ENCODE results near the gene GDF7.

GDF7 gene

DNA sequence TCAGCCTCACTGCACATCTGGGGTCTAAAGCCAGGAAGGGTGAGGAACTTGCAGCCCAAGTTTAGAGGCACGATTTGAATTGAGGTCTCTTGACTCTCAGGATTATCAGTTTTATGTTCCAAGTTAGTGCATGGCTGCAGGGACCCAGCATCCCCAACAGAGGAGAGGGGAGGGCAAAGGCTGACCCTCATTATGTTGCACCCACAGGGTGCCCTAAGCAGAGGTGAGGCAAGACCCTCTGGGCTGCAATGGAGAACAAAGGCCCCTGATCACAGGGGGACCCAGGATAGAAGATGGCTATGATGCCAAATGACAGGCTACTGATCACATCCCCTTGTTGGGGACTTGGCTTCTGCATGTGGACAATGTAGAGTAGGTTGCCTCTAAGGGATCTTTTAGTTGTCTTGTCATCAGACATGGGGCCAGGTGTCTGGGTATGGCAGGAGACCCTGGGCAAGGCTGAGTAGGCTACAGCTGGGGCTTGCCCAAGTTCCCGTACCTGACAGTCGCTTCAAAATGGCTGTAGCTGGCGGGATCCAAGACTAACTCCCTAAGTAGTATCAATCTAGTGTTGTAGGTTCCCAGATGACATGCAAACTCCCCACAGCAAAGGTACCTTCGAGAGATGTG, 4.5 kb upstream of the GDF7 start:
- DNase-seq (ENCODE audit: low spot score): no peak

DNA sequence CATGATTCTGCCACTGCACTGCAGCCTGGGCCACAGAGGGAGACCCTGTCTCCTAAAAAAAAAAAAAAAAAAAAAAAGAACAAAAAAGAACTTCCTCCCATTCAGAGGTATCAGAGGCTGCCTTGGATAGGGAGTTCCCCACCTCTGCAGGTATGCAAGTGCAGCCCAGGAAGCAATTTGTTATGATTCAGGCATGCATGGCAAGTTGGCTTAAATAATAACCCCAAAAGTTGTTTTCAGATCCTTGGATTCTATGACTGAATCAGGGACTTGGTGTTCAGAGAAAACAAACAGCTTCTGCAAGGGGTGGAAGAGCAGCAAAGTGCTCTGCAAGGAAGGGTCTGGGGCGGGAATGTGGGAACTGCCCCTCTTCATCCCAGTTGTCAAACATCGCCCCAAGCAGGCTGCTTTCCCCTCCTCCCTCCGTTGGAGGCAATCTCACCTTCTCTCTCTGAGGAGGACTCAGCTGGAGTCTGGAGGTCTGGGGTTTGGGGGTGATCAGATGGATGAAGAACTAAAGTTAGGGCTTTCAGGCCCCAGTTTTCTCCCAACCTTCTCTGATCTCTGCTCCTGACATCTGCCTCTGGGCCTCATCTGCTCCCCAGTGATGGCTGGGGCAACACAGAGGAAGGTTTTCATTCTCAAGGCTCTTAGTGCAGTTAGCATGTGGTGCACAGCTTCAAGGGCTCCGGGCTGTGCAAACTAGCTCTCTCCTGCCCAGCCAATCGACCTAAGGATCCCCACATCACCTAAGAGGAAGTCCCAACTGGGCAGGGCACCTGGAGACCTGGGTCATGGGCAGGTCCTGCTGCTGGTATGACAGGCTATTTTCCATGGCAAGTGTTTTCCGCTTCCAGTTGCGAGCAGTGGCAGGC, 3.5 kb upstream of the GDF7 start:
- DNase-seq (ENCODE audit: low spot score): peak; percentile 84

DNA sequence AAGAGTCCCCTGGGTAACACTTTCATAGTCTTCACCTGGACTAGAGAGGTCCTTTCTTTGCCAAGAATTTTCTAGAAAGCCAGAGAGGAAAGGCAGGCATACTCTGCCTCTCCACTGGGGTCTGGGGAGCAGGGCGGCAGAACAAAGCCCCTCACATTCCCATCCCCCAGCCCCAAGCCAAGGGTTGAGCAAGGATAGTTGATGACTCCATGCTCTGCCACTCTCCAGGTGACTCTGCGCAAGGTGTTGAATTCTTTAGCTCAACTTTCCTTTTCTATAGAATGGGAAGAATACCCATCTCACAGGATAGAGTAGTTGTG, 2.9 kb upstream of the GDF7 start:
- DNase-seq (ENCODE audit: low spot score): no peak

DNA sequence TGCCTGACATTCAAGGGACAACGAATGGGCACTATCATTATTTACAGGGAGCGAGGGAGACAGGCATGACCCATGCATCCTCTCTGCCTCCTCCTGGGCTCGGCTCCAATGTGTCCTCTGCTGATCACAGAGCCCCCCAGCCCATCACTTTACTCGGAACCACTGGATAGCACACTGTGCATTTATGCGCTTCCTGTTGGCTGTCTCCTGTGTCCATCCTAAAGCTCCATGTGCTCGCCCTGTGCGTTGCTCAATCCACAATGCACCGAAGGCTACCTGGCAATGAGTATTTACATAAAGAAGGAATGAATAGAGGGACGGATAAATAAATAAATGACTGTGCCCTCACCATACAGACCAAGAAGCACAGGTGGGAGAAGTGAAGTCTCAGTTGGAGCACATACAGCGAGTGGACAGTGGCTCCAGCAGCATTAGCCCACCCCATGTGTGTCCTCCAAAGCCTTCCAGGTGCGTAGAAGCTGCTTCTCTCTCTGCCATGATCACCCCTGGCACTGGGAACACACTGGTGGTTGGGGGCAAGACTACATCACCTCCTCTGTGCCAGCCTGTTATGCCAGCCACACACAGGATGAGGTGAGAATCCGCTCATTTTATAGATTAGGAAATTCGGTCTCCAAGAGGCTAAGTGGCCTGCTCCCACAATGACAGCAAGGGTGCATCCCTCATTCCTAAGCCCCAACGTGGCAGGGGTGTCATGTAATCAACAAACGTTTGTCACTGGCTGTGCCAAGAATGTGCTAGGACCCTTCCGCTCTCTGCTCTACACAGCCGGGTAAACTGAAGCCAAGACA, 2.3 kb upstream of the GDF7 start:
- no peak for DNase-seq (ENCODE audit: low spot score)

DNA sequence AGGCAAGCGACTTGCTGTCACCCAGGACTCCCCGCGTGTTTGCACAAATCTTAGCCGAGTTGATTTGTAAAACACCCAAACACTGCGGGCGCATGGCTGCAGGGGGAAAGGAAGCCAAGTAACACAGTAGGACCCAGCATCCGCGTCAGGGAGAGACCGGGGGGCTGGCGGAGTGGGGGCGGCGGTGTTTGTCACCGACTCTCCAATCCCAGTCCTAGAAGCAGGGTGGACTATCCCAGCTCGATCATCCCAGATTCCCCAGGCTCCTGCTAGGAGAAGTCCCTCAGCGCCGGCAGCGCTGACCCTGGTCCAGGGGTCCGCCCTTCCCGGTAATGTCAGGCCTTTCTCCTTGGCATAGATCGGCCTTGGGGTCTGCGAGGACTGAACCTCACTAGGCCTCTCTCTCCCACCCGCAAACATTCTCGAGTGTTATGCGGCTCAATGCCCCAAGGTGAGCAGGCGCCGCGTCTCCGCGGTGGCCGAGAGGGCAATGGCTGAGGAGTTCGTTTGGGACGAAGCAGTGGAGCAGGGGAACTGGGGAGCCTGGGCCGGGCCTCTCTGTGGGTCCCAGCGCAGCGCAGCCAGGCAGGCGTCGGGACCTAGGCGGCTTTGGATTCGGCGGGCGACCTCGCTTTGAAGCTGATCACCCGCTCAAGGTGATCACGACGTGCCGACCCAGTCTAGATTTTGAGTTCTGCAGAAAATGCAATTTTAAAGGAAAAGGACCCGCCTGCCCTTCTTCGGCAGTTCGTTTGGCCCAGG, 1.5 kb upstream of the GDF7 start:
- no peak for DNase-seq (ENCODE audit: low spot score)

DNA sequence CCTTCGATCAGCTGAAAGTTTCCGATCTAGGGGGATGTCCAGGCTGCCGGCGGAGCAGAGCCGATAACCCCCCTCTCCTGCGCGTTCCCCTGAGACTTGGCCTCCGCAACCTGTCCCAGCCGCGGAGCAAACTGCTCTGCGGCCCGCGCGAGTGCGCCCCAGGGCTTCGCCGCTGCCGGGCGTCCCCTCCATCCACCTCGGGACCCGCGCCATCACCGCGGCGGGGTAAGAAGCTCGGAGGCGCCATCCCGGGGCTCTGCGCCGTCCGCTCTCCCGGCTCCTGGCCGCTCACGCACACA, 990 bp upstream of the GDF7 start:
- DNase-seq (ENCODE audit: low spot score): no peak

DNA sequence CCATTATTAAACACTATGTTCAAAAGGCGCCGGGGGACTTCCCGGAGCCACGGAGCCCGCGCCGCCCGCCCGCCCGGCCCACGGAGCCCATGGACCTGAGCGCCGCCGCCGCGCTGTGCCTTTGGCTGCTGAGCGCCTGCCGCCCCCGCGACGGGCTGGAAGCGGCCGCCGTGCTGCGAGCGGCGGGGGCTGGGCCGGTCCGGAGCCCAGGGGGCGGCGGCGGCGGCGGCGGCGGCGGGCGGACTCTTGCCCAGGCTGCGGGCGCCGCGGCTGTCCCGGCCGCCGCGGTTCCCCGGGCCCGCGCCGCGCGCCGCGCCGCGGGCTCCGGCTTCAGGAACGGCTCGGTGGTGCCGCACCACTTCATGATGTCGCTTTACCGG, 197 bp downstream of the GDF7 start:
- no peak for DNase-seq (ENCODE audit: low spot score)

DNA sequence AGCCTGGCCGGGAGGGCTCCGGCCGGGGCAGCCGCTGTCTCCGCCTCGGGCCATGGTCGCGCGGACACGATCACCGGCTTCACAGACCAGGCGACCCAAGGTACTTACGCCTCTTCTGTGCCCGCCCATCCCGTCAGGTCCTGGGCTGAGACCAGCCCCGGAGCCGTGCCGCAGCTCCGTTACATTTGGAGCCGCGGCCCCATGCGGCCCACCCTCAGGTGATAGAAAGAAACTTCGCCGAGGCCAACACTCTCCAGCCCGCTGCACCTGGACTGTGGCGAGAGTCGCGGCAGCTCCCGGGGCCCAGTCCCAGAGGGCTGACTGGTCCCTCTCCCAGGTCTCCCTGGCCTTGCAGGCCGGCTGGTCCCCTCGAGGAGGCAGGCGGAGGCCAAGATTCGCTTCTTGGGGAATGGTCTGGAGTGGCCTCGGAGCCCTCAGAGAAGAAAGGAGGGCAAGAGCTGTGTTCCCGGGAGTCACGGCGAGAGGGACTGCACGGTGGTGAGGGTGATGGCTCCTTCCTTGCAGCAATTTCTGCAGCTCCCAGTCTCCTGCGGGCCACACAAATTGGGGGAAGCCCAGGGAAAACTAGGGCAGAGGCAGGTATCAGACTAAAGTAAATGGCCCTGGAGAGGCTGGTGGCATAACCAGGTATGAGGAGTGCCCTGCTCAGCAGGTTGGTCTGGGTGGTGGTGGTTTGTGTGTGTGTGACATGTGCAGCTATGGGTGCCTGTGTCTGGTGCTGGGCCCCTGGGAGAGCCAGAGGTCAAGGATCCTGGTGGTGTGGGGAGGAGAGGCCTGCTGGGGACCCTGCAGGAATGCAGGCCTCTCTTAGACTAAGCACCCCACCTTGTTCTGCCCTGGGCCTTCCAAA, 822 bp downstream of the GDF7 start:
- peak; percentile 20 for DNase-seq (ENCODE audit: low spot score)

DNA sequence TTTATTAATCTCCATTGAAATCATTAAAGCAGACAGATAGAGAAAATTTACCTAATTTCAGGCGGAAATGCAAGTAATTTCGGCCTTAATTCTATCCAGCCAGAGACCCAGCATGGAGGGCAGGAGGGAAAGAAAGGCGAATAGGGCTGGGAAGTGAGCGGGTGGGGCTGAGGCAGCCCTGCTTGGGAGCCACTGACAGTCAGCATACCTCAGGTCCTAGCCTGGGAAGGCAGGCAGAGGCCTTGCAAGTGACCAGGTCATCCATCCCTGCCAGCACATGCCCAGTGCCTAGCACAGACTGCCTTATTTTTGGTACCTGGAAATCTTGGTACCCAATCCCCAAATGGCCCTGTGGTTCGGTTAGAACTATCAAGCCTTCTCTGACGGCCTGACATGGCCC, 1.5 kb downstream of the GDF7 start:
- DNase-seq (ENCODE audit: low spot score): no peak

DNA sequence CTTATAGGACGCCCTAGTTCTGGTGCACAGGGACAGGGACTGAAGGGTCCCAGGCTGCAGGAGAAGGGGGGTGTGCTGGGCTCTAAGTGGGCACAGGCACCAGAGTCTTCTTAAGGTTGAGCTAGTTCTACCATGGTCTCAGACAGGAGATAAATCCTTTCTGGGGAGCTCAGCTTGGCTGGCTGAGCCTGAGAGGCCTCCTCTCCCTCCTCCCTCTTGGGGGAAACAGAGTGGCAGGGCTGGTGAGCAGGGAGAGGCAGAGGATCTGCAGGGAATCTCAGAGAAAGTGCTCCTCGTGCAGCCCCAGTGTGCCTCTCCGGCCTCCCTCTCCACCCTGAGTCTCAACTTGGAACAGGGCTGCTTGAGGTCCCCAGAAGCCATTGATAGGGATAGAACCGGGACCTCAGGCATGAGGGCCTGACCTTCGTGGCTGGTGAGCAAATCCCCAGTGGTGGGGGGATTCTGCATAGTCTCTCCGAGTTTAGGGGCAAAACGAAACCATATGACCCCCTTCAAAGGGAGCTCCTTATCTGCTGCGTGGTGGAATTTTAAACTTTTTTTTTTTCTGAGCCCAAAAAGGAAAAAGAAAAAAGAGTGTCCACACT, 2.0 kb downstream of the GDF7 start:
- no peak for DNase-seq (ENCODE audit: low spot score)

DNA sequence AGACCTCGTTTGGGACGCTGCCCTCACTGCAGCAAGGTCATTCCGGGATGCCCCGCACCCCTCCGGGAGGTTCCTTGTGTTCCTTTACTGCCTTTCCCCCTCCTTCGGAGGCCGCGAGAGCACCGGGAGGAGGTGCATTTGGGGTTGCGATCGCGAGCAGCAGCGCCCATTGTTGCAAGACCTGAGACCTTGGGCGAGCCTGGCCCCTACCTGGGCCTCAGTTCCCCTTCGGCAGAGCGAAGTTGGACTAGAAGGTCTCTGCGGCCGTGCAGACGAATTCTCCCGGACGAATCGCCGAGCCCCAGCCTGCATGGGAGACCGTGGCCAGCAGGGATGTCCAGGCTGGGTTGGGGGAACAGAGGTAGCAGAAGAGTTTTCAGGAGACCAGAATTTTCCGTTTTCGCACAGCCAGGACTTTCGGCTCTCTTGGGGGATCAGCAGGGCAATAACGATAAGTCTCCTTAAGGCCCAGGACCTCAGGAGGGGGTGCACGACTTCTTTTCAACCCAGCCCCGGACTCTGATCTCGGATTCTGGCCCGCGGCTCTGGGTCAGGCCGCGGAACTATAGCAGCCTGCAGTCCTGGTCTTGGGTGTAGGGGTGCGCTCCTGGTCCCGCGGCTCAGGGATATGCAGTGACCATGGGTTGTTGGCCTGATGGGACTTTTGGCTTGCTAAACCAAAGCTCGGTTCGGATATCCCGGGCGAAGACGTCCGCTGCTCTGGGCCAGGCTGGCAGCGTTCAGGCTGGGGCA, 2.8 kb downstream of the GDF7 start:
- DNase-seq (ENCODE audit: low spot score): no peak

DNA sequence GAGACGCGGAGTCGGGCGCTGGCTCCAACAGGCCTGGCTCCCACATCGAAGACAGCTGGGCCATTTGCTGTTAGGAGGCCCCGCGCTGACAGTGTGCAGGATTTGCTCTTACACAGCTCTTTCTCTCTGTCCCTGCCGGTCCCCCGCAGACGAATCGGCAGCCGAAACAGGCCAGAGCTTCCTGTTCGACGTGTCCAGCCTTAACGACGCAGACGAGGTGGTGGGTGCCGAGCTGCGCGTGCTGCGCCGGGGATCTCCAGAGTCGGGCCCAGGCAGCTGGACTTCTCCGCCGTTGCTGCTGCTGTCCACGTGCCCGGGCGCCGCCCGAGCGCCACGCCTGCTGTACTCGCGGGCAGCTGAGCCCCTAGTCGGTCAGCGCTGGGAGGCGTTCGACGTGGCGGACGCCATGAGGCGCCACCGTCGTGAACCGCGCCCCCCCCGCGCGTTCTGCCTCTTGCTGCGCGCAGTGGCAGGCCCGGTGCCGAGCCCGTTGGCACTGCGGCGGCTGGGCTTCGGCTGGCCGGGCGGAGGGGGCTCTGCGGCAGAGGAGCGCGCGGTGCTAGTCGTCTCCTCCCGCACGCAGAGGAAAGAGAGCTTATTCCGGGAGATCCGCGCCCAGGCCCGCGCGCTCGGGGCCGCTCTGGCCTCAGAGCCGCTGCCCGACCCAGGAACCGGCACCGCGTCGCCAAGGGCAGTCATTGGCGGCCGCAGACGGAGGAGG, 3.5 kb downstream of the GDF7 start:
- DNase-seq (ENCODE audit: low spot score): no peak

DNA sequence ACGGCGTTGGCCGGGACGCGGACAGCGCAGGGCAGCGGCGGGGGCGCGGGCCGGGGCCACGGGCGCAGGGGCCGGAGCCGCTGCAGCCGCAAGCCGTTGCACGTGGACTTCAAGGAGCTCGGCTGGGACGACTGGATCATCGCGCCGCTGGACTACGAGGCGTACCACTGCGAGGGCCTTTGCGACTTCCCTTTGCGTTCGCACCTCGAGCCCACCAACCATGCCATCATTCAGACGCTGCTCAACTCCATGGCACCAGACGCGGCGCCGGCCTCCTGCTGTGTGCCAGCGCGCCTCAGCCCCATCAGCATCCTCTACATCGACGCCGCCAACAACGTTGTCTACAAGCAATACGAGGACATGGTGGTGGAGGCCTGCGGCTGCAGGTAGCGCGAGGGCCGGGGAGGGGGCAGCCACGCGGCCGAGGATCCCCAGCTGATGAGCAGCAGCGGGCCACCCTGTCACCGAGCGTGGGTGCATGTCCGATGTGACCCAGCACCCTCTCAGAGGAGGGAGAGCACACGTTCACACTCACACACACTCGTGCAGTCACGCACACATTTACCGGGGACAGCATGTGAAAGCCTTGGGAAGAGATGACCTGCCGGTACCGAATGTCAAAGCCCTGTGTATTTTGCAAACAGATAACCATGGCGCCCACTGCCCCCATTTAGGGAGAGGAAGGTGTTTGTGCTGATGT, 4.2 kb downstream of the GDF7 start:
- no peak for DNase-seq (ENCODE audit: low spot score)

DNA sequence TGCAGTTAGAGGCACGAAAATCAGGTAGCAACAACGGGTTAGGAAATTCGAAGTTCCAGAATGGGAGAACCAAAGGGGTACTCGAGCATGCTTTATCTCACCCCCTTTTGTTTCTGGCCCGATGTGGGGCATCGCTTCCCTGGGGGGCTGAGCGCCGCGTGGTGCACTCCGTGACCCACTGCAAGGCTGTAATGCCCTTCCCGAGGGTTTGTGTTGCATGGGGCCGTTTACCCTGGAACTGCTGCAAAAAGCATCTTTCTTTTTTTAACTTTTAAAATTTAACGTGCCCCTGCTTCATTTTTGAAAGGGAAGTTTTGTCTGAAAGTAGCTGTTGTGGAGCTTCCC, 4.8 kb downstream of the GDF7 start:
- no peak for DNase-seq (ENCODE audit: low spot score)

DNA sequence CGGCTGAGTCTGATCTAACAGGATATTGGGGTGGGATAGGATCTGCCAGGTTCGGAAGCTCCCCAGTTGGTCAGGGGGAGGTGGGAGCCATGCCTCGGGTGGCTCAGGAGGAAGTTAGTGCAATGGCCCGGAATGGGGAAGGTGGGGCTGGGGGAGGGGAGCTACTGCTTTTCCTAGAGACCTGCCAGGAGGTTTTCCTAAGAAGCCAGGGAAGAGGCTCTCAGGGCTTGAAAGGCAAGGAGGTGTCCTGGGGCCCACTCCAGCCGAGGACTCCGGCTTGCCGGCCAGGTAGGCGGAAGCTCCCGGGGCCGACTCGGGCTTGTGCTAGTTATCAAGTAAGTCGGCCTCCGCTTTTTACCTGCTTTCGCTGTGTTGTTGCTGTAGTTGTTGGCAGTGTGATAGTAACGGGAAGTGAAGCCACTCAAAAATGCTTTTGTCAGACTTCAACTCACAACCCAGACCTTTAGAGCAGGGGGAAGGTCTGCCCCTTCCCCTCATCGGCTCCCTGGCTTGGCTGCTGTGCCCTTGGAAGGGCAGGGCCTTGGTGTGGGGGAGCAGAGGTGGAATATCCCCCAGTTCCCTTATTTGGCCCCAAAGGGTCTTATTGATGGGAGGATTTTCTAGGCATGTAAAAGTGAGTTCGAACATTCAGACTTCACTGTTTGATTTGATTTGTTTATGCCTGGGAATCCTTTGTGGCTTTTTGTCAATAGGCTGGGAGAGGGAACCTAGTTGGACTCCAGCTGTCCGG, 5.4 kb downstream of the GDF7 start:
- DNase-seq (ENCODE audit: low spot score): no peak

DNA sequence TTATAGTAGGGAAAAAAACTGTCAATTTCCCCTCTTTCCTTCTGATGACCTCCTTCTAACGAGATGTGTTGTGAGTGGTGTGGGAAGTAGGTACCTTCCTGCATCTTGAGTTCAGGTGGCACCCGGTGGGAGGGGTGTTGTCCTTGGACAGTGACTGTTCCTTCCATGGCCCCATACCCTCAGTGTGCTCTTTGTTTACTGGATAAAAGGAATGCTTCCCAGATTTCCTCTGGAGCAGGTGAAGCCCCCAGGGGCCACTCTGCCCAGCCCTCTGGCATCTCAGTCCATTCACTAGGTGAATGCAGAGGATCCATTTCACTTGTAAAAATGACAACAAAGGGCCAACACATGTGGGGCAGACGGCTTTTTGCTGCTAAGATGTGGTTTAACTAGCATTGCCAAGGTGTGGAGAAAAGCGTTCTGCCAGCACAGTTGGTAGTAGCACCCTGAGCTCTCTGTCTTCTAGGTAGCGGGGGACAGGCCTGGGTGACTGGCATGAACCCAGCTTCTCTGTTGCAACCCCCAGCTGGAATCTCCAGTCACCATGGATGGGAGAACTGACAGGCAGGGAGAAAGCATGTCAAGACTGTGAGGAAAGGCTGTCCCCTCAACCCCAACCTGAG, 6.9 kb downstream of the GDF7 start:
- no peak for DNase-seq (ENCODE audit: low spot score)

DNA sequence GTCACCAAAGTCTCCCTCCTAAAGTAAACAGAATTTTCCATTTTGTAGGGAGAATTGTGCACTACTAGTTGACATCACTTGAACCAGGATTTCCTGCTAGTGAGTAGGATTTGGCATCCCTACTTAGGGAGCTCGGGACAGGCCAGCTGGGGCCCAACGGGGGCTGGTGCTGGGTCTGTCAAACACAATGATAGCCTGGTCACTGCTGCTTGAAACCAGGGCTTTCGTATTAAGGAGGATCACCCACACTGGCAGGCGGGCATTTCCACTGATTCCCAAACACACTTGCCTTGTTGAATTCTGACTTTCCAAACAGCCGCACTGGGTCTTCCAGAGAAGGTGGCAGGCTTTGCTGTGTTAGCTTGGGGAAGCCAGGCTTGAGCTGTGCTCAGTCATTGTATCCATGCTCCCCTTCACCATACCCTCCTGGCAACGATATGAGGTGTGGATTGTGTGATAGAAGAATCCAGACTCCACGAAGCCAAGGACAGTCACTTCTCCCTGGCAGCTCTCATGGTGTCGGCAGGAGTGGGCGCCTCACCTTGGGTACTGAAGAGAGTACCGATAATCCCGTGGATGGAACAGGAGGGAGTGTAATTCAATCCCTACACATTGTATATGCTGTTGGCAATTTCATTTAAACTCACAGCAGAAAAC, 7.5 kb downstream of the GDF7 start:
- no peak for DNase-seq (ENCODE audit: low spot score)
